ENCODE results near the gene ERGIC1. TPM values are rescaled to one million over a fixed set of nuclear protein-coding genes. Genes with fewer than 3 reads are reported as not detected.

Gene ERGIC1
- total and polyA plus RNA-seq, 2 of the 13 experiments (the other 11 are each of a cell fraction or from before 2014, with no cell fraction given), result 78.5 to 184 TPM

DNA sequence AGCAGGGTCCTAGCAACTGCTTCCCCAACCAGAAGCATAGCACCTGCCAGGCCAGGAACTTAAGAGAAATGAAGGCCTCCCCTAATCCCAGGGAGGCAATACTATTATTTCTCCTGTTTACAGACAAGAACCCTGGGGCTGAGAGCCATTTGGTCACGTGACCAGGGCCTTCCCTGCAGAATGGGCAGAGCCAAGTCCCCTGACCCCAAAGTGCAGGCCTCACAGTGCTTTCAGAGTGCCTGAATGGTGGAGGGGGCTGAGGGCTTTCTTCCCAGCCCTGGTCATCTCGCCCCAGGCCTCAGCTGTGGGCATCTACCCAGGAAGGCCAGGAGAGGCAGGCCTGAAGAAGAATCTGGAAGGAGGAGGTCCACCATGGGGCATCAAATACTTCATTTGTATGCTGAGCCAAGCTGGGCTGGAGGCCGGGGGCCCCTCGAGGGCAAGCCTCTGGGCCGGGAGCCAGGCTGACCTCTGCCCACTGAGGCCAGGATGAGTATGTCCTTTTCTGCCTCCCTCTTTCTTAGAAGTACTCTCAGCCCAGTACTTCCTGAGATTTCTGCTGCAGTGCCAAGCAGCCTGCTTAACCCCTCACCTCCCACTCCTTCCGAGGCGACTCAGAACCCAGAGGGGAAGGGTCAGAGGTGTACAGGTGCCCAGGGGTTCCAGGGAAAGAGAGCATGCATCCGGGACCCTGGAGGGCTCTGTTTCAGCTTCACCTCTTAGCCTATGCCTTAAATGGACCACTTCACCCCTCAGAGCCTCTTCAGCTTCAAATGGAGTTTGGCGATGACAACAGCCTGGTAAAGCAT lies 44.2 kb upstream of the ERGIC1 start (continued):
- TF ChIP-seq PRDM4 (CRISPR knock-in tag; IDR thresholded peaks at IDR 0.05; ENCODE audit: borderline replicate concordance), result no peak
- no peak for TF ChIP-seq AGO2 (optimal IDR thresholded peaks at IDR 0.05; ENCODE audit: low read depth, low read length)
- no peak for TF ChIP-seq JDP2 (CRISPR knock-in tag; IDR thresholded peaks at IDR 0.05; ENCODE audit: borderline replicate concordance)
- no peak for TF ChIP-seq ZNF24 (IDR thresholded peaks at IDR 0.05)
- no peak for TF ChIP-seq ZNF136 (CRISPR knock-in tag; IDR thresholded peaks at IDR 0.05; ENCODE audit: low read depth)
- no peak for TF ChIP-seq ZNF7 (CRISPR knock-in tag; IDR thresholded peaks at IDR 0.05)
- TF ChIP-seq, protein P1, sequence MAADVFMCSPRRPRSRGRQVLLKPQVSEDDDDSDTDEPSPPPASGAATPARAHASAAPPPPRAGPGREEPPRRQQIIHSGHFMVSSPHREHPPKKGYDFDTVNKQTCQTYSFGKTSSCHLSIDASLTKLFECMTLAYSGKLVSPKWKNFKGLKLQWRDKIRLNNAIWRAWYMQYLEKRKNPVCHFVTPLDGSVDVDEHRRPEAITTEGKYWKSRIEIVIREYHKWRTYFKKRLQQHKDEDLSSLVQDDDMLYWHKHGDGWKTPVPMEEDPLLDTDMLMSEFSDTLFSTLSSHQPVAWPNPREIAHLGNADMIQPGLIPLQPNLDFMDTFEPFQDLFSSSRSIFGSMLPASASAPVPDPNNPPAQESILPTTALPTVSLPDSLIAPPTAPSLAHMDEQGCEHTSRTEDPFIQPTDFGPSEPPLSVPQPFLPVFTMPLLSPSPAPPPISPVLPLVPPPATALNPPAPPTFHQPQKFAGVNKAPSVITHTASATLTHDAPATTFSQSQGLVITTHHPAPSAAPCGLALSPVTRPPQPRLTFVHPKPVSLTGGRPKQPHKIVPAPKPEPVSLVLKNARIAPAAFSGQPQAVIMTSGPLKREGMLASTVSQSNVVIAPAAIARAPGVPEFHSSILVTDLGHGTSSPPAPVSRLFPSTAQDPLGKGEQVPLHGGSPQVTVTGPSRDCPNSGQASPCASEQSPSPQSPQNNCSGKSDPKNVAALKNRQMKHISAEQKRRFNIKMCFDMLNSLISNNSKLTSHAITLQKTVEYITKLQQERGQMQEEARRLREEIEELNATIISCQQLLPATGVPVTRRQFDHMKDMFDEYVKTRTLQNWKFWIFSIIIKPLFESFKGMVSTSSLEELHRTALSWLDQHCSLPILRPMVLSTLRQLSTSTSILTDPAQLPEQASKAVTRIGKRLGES (CRISPR knock-in tag; IDR thresholded peaks at IDR 0.05; ENCODE audit: borderline replicate concordance), result no peak
- TF ChIP-seq, protein P2, sequence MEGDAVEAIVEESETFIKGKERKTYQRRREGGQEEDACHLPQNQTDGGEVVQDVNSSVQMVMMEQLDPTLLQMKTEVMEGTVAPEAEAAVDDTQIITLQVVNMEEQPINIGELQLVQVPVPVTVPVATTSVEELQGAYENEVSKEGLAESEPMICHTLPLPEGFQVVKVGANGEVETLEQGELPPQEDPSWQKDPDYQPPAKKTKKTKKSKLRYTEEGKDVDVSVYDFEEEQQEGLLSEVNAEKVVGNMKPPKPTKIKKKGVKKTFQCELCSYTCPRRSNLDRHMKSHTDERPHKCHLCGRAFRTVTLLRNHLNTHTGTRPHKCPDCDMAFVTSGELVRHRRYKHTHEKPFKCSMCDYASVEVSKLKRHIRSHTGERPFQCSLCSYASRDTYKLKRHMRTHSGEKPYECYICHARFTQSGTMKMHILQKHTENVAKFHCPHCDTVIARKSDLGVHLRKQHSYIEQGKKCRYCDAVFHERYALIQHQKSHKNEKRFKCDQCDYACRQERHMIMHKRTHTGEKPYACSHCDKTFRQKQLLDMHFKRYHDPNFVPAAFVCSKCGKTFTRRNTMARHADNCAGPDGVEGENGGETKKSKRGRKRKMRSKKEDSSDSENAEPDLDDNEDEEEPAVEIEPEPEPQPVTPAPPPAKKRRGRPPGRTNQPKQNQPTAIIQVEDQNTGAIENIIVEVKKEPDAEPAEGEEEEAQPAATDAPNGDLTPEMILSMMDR (CRISPR knock-in tag; IDR thresholded peaks at IDR 0.05), result no peak
- no peak for TF ChIP-seq IKZF4 (CRISPR knock-in tag; IDR thresholded peaks at IDR 0.05; ENCODE audit: borderline replicate concordance, low read depth, not compliant biosample characterization)
- no peak for TF ChIP-seq ZNF563 (CRISPR knock-in tag; IDR thresholded peaks at IDR 0.05)
- TF ChIP-seq ZNF225 (CRISPR knock-in tag; IDR thresholded peaks at IDR 0.05), result no peak
- TF ChIP-seq HMGA1 (CRISPR knock-in tag; conservative IDR thresholded peaks at IDR 0.05), result no peak
- no peak for TF ChIP-seq NCOA5 (CRISPR knock-in tag; IDR thresholded peaks at IDR 0.05)
- TF ChIP-seq ZNF660 (CRISPR knock-in tag; IDR thresholded peaks at IDR 0.05; ENCODE audit: borderline replicate concordance, low read depth), result no peak
- TF ChIP-seq ASH2L (IDR thresholded peaks at IDR 0.05; ENCODE audit: insufficient read length, low read depth, low read length), result no peak
- no peak for TF ChIP-seq KDM5A (IDR thresholded peaks at IDR 0.05; ENCODE audit: borderline replicate concordance, low read length)
- no peak for TF ChIP-seq HMGXB3 (CRISPR knock-in tag; IDR thresholded peaks at IDR 0.05; ENCODE audit: borderline replicate concordance)
